HG03439 (cell line): Measurements from ENCODE around the gene PALB2.
A peak's percentile ranks its signal among the peaks of the same experiment; 100 is the strongest.

ENCODE experiments used
- ATAC-seq: cut with Tn5 transposase; IDR thresholded peaks from one replicate; pipeline ENCODE4 v1.9.1; 2021; ENCODE audit warnings: mild to moderate bottlenecking, moderate library complexity; ENCODE audit not compliant: unreplicated experiment

The PALB2 gene

GRCh38 chr16:23640931-23641765 lies at the start of gene PALB2, which contains the start of gene DCTN5:
PALB2 (minus strand) TSS chr16:23641310; CDS start chr16:23641157, 153 bp downstream.
DCTN5 (plus strand) TSS chr16:23641466; CDS start chr16:23641543, 77 bp downstream.
- ATAC-seq, result peak; percentile 96

DNA sequence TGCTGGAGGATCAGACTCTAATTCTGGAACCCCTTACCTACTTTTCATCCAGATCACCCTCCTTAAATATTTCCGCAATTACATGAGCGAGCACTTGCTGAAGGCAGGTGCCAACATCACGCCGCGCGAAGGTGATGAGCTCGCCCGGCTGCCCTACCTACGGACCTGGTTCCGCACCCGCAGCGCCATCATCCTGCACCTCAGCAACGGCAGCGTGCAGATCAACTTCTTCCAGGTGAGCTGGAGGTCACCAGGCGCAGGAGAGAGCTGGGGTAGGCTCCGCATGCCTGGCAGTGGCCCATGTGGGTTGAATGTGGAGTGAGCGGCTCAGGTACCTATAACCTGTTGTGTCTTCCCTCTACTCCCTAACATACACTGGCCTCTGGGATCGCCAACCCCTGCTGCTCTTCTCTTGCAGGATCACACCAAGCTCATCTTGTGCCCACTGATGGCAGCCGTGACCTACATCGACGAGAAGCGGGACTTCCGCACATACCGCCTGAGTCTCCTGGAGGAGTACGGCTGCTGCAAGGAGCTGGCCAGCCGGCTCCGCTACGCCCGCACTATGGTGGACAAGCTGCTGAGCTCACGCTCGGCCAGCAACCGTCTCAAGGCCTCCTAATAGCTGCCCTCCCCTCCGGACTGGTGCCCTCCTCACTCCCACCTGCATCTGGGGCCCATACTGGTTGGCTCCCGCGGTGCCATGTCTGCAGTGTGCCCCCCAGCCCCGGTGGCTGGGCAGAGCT lies 48.5 kb upstream of the PALB2 start:
- no peak for ATAC-seq

DNA sequence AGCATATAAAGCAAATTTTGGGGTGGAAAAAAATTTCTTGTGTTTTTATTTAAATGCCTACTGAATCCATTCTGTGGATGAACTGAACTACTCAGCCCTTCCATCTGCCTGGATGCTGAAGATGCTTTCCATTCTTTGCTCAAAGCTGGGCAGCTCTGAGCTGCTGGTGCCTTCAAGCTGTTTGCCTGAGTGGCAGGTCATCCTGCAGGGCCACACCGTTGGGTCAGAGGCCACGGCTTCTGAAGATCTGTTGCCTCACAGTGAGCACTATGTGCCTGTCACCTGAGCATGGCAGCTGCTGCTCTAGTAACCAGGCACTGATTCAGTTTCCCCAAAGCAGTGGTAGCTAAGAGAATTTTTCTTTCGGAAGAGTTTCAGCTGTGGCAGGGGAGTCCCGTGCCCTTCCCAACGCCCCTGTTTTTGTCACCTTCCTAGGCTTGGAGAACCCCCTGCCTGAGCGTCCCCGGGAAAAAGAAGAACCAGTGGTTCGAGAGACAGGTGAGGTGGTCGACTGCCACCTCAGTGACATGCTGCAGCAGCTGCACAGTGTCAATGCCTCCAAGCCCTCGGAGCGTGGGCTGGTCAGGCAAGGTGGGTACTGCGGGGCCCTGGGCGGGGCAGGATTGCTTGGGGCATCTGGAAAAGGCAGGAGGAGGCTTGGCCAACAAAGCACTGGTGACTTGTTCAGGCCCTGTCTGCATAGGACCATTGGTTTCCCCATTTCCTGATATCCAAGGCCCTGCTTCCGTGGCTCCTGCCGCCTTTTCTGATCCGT lies 46.1 kb upstream of the PALB2 start:
- no peak for ATAC-seq

DNA sequence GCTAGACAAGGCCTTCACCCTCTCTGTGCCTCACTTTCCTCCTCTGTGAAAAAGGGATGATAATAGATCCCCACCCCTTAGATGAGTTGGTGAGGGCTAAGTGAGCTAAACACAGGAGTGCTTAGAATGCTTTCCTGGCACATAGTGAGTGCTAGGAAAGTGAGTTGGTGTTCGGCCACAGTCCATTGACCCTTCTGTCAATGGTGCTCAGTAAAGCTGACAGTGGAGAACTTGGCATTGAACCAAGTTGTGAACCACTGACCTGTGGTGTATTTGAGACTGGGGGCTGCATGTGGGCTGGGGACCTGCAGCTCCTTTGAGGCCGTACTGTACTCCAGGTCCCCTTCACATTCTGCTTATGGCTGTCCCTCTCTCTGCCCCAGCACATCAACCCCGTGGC lies 42.4 kb upstream of the PALB2 start:
- no peak for ATAC-seq

- ATAC-seq, result no peak
Observed at GRCh38 chr16:23682181-23682580, 41.1 kb upstream of the PALB2 start.

DNA sequence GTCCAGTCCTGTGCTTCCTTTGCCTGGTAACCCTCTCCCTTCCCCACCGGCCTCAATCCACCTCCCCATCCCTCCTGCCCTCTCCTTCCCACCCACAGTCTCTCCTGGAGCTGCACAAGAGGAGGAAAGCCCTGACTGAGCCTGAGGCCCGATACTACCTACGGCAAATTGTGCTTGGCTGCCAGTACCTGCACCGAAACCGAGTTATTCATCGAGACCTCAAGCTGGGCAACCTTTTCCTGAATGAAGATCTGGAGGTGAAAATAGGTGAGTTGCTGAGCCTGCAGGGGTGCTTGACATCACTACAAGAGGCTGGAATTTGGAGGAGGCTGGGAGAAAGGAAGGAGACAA lies 38.9 kb upstream of the PALB2 start:
- ATAC-seq, result no peak

DNA sequence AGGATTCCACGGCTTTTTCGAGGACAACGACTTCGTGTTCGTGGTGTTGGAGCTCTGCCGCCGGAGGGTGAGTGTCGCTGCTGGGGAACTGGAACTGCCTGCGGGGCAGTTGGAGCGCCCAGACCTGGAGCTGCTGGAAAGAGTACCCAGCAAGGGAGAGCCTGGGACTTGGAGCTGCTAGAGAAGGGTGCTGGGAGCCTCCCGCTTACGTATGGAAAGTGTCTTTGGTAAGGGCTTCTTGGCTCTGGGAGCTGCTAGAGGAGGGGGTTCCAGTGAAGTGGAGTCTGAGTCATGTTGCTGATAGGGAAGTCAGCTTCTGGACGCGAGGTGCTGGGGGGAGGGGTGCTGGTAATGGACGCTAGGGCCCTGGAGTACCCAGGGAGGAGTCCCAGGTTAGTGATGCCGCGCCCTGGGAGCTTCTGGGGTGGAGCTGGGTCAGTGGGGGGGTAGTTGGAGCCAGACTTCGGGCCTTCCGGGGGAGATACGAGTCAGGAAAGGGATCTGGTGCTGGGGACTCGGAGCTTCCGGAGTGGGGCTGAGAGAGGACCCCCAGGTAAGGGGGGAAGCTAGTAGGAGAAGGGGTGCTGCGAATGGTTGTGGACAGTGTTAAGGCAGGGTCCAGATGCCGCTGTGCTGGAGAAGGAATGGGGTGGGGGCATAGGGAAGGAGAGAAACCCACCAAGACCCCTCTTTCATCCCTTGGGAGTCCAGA lies 38.3 kb upstream of the PALB2 start:
- ATAC-seq, result no peak

GRCh38 chr16:23678430-23679273 lies 37.5 kb upstream of the PALB2 start, which contains the start of gene PLK1:
PLK1 (plus strand) TSS chr16:23678889; CDS start chr16:23678933, 44 bp downstream.
- no peak for ATAC-seq

DNA sequence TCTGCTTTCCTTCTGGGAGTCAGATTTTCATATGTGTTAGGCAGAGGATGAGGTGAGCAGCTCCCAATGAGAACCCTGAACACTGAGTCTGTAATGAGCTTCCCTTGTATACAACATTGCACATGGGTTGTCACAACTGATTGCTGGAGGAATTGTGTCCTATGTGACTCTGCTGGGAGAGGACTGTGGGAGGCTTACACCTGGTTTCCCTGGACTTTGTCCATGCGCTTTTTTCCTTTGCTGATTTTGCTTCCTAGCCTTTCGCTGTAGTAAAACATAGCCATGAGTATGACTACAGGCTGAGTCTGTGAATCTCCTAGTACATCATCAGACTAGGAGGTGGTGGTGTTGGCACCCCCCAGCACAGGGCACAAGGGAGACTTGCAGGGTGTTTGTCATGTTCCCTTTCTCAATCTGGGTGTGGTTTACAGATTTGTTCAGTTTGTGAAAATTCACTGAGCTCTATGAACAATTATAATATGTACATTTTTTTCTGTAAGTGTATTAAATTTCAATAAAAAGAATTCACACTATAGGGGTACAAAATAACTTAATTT lies 35.9 kb upstream of the PALB2 start:
- no peak for ATAC-seq

- no peak for ATAC-seq
Observed at GRCh38 chr16:23673971-23674614, 33.0 kb upstream of the PALB2 start.

DNA sequence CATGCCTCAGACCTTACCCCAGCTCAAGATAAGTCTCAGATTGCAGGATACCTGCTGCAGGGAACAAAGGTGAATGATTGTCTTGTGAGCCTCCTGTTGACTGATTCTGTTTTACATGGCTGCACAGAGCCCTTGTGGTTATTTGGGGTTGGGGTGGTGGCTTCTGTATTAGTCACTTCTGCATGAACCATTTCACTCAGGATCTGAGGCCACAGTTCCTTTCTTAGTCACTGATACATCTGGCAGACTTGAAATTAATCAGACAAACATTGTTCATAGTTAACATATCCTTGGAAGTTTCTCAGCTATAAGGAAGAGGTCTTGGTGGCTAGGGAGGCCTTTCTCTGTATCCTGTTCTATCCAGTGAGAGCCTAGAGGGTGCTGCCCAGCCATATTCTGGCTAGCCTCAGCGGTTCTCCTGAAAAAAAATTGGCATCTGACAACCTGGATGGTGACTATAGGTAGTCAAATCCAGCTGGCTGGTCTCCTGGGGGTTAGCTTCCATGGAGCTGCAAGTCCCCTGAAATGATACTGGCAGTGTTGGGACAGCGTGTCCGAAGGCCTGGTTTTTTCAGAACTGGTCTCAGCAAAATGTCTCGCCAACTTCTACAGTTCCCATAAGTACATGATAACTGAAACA lies 29.1 kb upstream of the PALB2 start:
- ATAC-seq, result peak; percentile 75

GRCh38 chr16:23668873-23669272 lies 27.8 kb upstream of the PALB2 start:
- ATAC-seq, result no peak

DNA sequence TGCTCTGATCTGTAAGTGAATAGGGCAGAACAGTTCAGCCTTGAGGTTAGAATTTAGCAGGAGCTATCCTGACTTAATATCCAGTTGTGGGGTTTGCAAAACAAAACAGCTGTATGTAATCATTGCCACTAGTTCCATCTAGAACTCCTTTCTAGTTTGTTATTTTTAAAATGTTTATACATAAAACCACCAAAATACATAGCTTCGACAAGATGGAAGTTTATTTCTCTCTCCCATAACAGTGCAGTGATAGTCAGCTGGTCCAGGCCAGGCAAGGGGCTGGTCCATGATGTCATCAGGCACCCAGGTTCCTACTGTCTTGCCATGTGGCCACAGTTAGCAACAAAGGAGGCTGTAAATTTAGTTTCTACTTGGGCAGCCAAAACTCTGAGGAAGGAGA lies 27.1 kb upstream of the PALB2 start:
- ATAC-seq, result no peak

- ATAC-seq, result no peak
Observed at GRCh38 chr16:23667355-23667659, 26.2 kb upstream of the PALB2 start.

GRCh38 chr16:23666571-23667354 lies 25.7 kb upstream of the PALB2 start:
- no peak for ATAC-seq

GRCh38 chr16:23663918-23664317 lies 22.8 kb upstream of the PALB2 start:
- no peak for ATAC-seq

DNA sequence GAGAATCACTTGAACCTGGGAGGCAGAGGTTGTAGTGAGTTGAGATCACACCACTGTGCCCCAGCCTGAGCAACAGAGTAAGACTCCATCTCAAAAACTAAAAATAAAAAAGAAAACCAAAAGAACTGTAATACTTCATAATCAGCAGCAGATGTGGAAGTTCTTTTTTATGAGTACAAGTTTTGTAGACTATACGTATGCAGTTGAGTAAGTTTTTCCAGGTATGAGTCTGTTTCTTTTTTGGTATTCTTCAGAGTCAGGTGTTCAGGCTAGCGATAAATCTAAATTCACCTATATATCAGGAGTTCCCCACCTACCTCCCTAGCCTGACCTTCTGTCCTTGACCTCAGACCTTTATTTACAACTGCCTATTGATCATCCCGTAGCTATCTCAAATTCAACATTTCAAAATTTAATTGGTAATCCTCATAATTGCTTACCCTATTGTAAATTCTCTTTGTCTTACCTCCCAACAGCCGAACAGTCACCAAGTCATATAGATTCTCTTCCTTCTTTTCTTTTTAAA lies 10.9 kb upstream of the PALB2 start:
- ATAC-seq, result no peak
